Superior temporal gyrus (tissue), 1 donor: ENCODE measurements around the gene COMMD1.
A peak's percentile ranks its signal among the peaks of the same experiment; 100 is the strongest.
"Not testable (repeated sequence)": the region's sequence is repeated elsewhere in the genome, so short reads cannot be mapped to it uniquely, and the experiment has no call there.

Experiments
- DNase-seq: peaks from one replicate; pipeline ENCODE4 v3.0.0-alpha.2; 2016; ENCODE audit errors: extremely low spot score

The COMMD1 gene

DNA sequence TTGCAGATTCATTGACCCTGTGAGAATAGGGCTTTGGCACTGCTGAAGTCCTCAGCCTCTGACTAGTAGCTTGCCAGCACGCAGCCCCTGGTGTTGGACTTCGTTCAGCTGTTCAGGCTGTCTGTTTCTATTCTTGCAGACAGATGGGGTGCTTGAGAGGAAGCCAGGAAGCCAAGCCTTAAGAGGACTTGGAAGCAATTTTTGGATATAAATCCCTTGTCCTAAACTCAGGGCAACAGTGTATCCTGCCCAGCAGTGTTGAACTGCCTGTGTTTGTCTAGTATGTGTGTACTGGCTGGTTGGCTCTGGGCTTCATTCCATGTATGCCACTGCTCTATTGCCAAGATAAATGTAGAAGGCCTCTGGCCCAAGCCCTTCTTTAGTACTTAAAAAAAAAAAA is 108.6 kb downstream of the COMMD1 start:
- peak; percentile 83 for DNase-seq

DNA sequence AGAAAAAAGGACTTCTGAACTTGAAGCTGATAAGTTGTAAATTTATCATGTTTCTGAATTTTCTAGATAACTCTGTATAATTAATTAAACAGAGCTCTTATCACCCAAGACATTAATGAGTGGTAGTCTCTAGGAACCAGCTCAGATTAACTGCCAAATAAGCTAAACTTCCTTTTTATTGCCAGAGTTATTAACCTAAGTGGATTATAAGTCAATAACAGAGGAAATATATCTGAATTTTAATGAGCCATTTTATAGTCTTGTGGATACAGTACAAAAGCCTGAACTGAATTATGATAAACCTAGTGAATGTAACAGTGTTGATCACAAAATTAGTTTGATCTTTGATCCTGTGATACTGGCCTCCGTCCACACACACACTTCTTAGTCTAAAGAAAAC is 111.5 kb downstream of the COMMD1 start:
- no peak for DNase-seq

DNA sequence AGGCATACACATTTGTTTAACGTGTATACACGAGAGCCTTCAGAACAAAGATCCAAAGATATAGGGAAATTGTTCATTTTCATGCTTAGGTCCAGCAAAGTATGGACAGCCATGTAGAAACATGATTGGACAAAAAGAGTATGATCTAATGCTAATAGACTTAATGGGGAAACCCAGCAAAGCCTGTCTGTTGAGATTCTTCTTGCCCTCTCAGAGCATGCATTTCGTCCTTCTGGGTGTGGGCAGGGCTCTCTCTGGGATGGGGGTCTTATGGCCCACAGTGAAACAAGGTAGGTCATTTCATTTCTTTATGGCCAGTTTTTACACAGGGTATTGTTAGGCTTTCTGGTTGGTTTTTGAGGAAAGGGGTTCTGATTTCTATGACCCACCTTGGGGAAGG is 124.4 kb downstream of the COMMD1 start:
- no peak for DNase-seq

GRCh38 chr2:62030902-62031301 is 125.4 kb downstream of the COMMD1 start:
- DNase-seq = no peak

- DNase-seq = no peak
Measured at GRCh38 chr2:62032096-62032495, 126.6 kb downstream of the COMMD1 start.

- no peak for DNase-seq
Measured at GRCh38 chr2:62034715-62035114, 129.2 kb downstream of the COMMD1 start.

DNA sequence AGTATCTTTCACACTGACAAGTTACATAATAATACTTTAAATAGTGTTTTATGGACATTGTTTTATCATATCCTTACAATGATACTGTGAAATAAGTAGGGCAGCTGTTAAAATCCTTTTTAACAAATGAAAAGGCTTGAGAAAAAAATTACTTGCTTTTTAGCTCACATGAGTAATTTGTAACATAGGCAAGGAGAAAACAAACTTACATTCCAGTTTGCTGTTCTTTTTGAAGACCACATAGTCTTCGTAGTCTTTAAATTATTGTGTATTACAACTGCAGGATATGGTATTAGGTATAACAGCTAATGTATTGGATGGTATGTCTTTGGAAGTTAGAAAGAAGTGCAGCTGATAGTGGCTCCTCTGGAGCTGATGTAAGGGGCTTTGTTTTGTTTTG is 130.8 kb downstream of the COMMD1 start:
- no peak for DNase-seq

GRCh38 chr2:62036761-62037250 is 131.3 kb downstream of the COMMD1 start:
- no peak for DNase-seq

GRCh38 chr2:62038975-62039771 is 133.7 kb downstream of the COMMD1 start:
- DNase-seq = peak; percentile 52

GRCh38 chr2:62040926-62041325 is 135.5 kb downstream of the COMMD1 start:
- DNase-seq = no peak

- not testable (repeated sequence) for DNase-seq
Measured at GRCh38 chr2:62041701-62042385, 136.4 kb downstream of the COMMD1 start.

- no peak for DNase-seq
Measured at GRCh38 chr2:62042400-62042799, 136.9 kb downstream of the COMMD1 start.

- DNase-seq = no peak
Measured at GRCh38 chr2:62042944-62043343, 137.5 kb downstream of the COMMD1 start.

- no peak for DNase-seq
Measured at GRCh38 chr2:62045017-62045543, 139.6 kb downstream of the COMMD1 start.

DNA sequence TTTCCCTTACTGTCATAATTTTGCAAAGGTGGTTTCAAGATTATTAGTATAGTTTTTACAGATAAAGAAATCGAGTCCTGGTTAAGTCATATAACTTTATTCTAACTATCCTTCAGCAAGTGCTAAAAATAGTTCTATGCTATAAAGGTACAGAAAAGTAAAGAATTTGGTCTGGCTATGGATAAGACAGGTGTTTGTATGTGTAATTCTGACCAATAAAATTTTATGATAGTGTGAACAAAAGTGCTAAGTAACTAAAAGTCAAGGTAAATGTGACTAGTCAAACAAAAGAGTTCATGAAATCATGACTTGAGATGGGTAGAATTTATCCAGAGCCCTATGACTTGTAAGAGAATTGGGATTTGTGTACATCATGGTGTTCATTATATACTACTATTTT is 140.7 kb downstream of the COMMD1 start:
- no peak for DNase-seq

GRCh38 chr2:62050456-62051045 is 145.1 kb downstream of the COMMD1 start:
- no peak for DNase-seq

DNA sequence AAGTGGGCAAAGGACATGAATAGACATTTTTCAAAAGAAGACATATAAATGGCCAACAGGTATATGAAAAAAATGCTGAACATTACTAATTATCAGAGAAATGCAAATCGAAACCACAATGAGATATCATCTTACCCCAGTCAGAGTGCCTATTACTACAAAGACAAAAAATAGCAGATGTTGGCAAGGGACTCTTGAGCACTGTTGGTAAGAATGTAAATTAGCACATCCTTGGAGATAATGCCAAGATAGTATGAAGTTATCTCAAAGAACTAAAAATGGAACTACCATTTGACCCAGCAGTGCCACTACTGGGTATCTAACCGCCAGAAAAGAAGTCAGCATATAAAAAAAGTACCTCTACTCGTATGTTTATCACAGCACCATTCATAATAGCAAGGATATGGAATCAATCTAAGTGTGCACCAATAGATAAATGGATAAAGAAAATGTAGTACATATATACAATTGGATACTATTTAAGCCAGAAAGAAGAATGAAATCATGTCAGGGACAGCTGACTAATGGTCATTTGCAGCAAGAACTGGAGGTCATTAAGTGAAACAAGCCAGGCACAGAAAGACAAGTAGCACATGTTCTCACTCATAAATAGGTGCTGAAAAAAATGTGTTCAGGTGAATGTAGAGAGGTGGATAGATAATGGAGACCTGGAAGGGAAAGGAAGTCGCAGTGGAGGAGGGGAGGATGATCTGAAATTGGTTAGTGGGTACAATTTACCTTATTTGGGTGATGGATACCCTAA is 148.7 kb downstream of the COMMD1 start:
- DNase-seq = no peak

DNA sequence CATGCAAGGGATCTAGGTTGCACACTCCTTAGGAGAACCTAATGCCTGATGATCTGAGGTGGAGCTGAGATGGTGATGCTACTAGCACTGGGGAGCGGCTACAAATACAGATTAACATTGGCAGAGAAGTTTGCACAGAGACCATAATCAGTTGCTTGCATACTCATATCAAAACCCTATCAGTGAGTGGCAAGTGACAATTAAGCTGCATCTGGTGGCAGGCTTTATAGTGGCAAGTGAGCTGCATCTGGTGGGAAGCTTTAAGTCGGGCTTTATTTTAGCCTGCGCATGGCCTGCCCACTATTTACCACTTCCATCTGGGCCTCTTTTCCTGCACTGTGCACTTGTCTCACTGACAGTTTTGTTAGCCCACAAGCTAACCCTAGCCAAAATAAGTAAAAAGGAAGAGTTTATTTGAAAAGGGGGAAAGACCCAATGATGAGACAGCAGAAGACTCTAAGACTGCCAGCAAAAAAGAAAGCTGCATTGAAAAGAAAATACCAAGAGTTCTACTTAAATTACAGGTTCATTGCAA is 149.5 kb downstream of the COMMD1 start:
- no peak for DNase-seq

- no peak for DNase-seq
Measured at GRCh38 chr2:62055724-62056336, 150.4 kb downstream of the COMMD1 start.

DNA sequence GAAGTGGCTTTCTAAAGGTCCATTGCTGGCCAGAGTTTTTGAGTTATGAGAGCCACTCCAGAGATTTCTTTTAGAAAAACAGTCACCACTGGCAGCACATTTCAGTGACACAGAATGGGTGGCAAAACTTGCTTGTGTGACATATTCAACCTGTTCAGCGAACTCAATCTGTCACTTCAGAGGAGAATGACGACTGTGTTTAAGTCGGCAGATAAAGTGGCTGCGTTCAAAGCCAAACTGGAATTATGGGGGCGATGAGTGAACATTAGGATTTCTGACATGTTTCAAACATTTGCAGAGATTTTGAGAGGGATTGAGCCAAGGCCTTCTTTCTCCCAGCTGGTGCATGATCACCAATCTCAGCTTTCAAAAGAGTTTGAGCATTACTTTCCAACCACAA is 150.9 kb downstream of the COMMD1 start:
- DNase-seq = no peak

DNA sequence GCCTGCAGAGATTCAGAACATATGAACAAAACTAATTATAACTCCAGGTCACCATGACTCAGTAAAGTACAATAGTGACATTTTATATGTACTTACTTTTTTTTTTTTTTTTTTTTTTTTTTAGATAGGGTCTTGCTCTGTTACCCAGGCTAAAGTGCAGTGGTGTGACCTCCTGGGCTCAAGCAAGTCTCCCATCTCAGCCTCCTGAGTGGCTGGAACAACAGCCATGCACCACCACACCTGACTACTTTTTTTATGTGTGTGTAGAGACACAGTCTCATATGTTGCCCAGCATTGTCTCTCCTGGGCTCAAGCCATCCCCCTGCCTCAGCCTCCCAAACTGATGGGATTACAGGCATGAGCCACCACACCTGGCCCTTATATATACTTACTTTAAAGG is 159.8 kb downstream of the COMMD1 start:
- DNase-seq = no peak
